Measurements from ENCODE around the gene COPS9.

COPS9 gene

GRCh38 chr2:240172071-240172895, 36.2 kb upstream of the COPS9 start:
- TF ChIP-seq CTCF (IDR thresholded peaks at IDR 0.05; ENCODE audit: insufficient read depth, low read length, poor library complexity, severe bottlenecking), result no peak
- DNase-seq (ENCODE audit: extremely low read depth, insufficient read length), result no peak
- no peak overlapping the region for H3K4me3 ChIP-seq (replicated peaks; ENCODE audit: low read depth, low read length)
- H3K27me3 ChIP-seq (replicated peaks; ENCODE audit: control insufficient read depth, insufficient read depth, low read length), result no peaks in the 10 kb centered on the region; the same call in 1 of the 2 replicates
- no peaks in the 10 kb centered on the region for H3K36me3 ChIP-seq (ENCODE audit: control insufficient read depth, insufficient read depth, low read length)

GRCh38 chr2:240170883-240171282, 34.8 kb upstream of the COPS9 start:
- no peak for TF ChIP-seq CTCF (IDR thresholded peaks at IDR 0.05; ENCODE audit: insufficient read depth, low read length, poor library complexity, severe bottlenecking)
- Histone ChIP-seq H3K4me3 (replicated peaks; ENCODE audit: low read depth, low read length) (no peak overlapping the region), H3K27me3 (replicated peaks; ENCODE audit: control insufficient read depth, insufficient read depth, low read length) (no peaks in the 10 kb centered on the region), H3K36me3 (ENCODE audit: control insufficient read depth, insufficient read depth, low read length) (no peaks in the 10 kb centered on the region)
- no peak for DNase-seq (ENCODE audit: extremely low read depth, insufficient read length)

GRCh38 chr2:240170354-240170735, 34.2 kb upstream of the COPS9 start:
- DNase-seq (ENCODE audit: extremely low read depth, insufficient read length), result no peak
- Histone ChIP-seq H3K36me3 (ENCODE audit: control insufficient read depth, insufficient read depth, low read length) (no peaks in the 10 kb centered on the region), H3K27me3 (replicated peaks; ENCODE audit: control insufficient read depth, insufficient read depth, low read length) (no peaks in the 10 kb centered on the region), H3K4me3 (replicated peaks; ENCODE audit: low read depth, low read length) (no peak overlapping the region)
- TF ChIP-seq CTCF (IDR thresholded peaks at IDR 0.05; ENCODE audit: insufficient read depth, low read length, poor library complexity, severe bottlenecking), result no peak

- H3K4me3 ChIP-seq (replicated peaks; ENCODE audit: low read depth, low read length), result no peak overlapping the region
- no peak for DNase-seq (ENCODE audit: extremely low read depth, insufficient read length)
- no peak for TF ChIP-seq CTCF (IDR thresholded peaks at IDR 0.05; ENCODE audit: insufficient read depth, low read length, poor library complexity, severe bottlenecking)
- H3K36me3 ChIP-seq (ENCODE audit: control insufficient read depth, insufficient read depth, low read length), result no peaks in the 10 kb centered on the region
- no peaks in the 10 kb centered on the region for H3K27me3 ChIP-seq (replicated peaks; ENCODE audit: control insufficient read depth, insufficient read depth, low read length)
Measured at GRCh38 chr2:240169486-240170353, 33.6 kb upstream of the COPS9 start.

- Histone ChIP-seq H3K36me3 (ENCODE audit: control insufficient read depth, insufficient read depth, low read length) (no peaks in the 10 kb centered on the region), H3K4me3 (replicated peaks; ENCODE audit: low read depth, low read length) (no peak overlapping the region), H3K27me3 (replicated peaks; ENCODE audit: control insufficient read depth, insufficient read depth, low read length) (no peaks in the 10 kb centered on the region)
- TF ChIP-seq CTCF (IDR thresholded peaks at IDR 0.05; ENCODE audit: insufficient read depth, low read length, poor library complexity, severe bottlenecking), result no peak
- no peak for DNase-seq (ENCODE audit: extremely low read depth, insufficient read length)
Measured at GRCh38 chr2:240168546-240169361, 32.6 kb upstream of the COPS9 start.
